ENCODE results near the gene RBM4. TPM values are rescaled to one million over a fixed set of nuclear protein-coding genes. Genes with fewer than 3 reads are reported as not detected.

RBM4 gene
- total and polyA plus RNA-seq, 2 of the 13 experiments (the other 11 are each of a cell fraction or from before 2014, with no cell fraction given): 126 to 136 TPM

GRCh38 chr11:66616379-66617154 is 21.9 kb upstream of the RBM4 start, which contains the start of gene RBM14 (continued):
- TF ChIP-seq ZFY (CRISPR knock-in tag; IDR thresholded peaks at IDR 0.05) (peak; percentile 47), ZNF770 (CRISPR knock-in tag; IDR thresholded peaks at IDR 0.05) (0 out of 2 replicates have a peak, but pooled peaks have one; percentile 3), ZNF644 (CRISPR knock-in tag; IDR thresholded peaks at IDR 0.05; ENCODE audit: low read depth) (no peak), SIX4 (CRISPR knock-in tag; IDR thresholded peaks at IDR 0.05) (0 out of 2 replicates have a peak, but pooled peaks have one; percentile 1), DNMT1 (CRISPR knock-in tag; IDR thresholded peaks at IDR 0.05) (peak; percentile 98), TOE1 (CRISPR knock-in tag; IDR thresholded peaks at IDR 0.05) (no peak), ZFP36 (IDR thresholded peaks at IDR 0.05; ENCODE audit: borderline replicate concordance, low read depth, low read length, partially characterized antibody) (no peak), ZNF430 (CRISPR knock-in tag; IDR thresholded peaks at IDR 0.05) (0 out of 2 replicates have a peak, but pooled peaks have one; percentile 40), RAD21 (CRISPR knock-in tag; IDR thresholded peaks at IDR 0.05) (0 out of 2 replicates have a peak, but pooled peaks have one; percentile 15), HNRNPUL1 (IDR thresholded peaks at IDR 0.05; ENCODE audit: low read depth, low read length) (0 out of 2 replicates have a peak, but pooled peaks have one; percentile 16), MBD4 (IDR thresholded peaks at IDR 0.05; ENCODE audit: borderline replicate concordance, low read length) (no peak), MAF1 (CRISPR knock-in tag; IDR thresholded peaks at IDR 0.05; ENCODE audit: borderline replicate concordance) (no peak; the same call in 1 of the 2 replicates), POLR2AphosphoS2 (IDR thresholded peaks at IDR 0.05; ENCODE audit: low read depth, low read length) (peak; percentile 93), NCOA1 (CRISPR knock-in tag; IDR thresholded peaks at IDR 0.05) (no peak), ZSCAN9 (CRISPR knock-in tag; IDR thresholded peaks at IDR 0.05; ENCODE audit: borderline replicate concordance) (peak; percentile 76), KAT8 (CRISPR knock-in tag; IDR thresholded peaks at IDR 0.05) (peak; percentile 86), ZNF83 (CRISPR knock-in tag; IDR thresholded peaks at IDR 0.05; ENCODE audit: borderline replicate concordance) (no peak), MEF2D (CRISPR knock-in tag; IDR thresholded peaks at IDR 0.05) (peak; percentile 67; the same call in 1 of the 2 replicates), ZNF280B (CRISPR knock-in tag; IDR thresholded peaks at IDR 0.05; ENCODE audit: borderline replicate concordance) (no peak), ZFP62 (CRISPR knock-in tag; IDR thresholded peaks at IDR 0.05) (no peak), ARNT2 (CRISPR knock-in tag; IDR thresholded peaks at IDR 0.05; ENCODE audit: low read depth) (peak; percentile 60), ZNF549 (CRISPR knock-in tag; IDR thresholded peaks at IDR 0.05) (peak; percentile 86; the same call in 1 of the 2 replicates), ASH2L (IDR thresholded peaks at IDR 0.05; ENCODE audit: insufficient read length, low read depth, low read length) (peak; percentile 84), ZNF446 (CRISPR knock-in tag; IDR thresholded peaks at IDR 0.05) (no peak), ZNF333 (CRISPR knock-in tag; IDR thresholded peaks at IDR 0.05; ENCODE audit: borderline replicate concordance) (no peak), HOXD1 (CRISPR knock-in tag; IDR thresholded peaks at IDR 0.05) (peak; percentile 78; the same call in 1 of the 2 replicates)

Data from HepG2 (cell line).